OCI-M2 (cell line): ENCODE measurements around the gene GALP.
"Not testable (repeated sequence)": the region's sequence is repeated elsewhere in the genome, so short reads cannot be mapped to it uniquely, and the experiment has no call there.

Experiments
- DNase-seq: peaks from one replicate; lab custom pipeline; 2025; ENCODE audit not compliant: unreplicated experiment; lab: John Stamatoyannopoulos, UW

The GALP gene

DNA sequence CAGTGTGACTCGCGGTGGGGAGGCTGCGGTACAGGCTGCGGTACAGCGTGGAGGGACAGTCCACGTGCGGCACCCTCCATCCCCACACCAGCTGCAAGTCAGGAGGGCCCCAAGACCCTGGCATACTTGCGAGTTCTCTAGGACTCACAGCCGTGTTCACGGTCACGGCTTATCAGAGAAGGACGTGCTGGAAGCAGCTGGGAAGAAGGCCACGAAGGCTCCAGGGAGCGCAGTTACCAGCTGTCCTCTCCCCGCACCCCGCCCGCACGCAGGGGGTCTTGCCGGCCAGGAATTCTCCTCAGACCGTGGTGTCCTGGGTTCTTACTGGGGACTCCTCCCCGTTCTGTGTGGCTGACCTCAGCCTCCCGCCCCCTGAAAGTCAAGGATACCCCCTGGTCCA, 28.5 kb upstream of the GALP start:
- no peak for DNase-seq

DNA sequence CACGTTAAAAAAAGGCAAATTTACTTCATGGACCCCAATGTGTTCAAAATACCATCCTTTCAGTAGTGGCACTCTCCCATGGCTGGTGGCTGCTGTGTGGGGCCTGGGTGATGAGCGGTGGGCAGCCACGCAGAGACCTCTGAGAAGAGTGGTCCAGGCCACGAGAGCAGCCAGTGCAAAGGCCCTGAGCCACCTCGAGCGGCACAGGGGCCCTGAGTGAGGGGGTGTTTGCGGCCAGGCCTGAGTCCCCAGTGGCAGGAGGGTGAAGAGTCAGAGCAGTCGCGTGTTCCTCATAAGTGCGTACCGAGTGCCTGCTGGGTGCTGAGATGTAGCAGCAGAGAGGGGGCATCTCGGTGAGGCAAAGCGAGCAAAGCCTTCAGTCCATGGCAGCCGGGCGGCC, 27.7 kb upstream of the GALP start:
- no peak for DNase-seq

DNA sequence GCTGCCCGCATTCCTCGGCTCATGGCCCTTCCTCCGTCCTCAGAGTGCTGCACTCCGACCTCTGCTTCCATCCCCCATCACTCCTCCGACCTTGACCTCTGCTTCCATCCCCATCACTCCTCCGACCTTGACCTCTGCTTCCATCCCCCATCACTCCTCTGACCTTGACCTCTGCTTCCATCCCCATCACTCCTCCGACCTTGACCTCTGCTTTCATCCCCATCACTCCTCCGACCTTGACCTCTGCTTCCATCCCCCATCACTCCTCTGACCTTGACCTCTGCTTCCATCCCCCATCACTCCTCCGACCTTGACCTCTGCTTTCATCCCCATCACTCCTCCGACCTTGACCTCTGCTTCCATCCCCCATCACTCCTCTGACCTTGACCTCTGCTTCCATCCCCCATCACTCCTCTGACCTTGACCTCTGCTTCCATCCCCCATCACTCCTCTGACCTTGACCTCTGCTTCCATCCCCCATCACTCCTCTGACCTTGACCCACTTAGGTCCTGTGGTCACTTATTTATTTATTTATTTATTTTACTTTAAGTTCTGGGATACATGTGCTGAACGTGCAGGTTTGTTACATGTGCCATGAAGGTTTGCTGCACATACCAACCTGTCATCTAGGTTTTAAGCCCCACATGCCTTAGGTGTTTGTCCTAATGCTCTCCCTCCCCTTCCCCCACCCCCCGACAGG, 26.7 kb upstream of the GALP start:
- not testable (repeated sequence) for DNase-seq

DNA sequence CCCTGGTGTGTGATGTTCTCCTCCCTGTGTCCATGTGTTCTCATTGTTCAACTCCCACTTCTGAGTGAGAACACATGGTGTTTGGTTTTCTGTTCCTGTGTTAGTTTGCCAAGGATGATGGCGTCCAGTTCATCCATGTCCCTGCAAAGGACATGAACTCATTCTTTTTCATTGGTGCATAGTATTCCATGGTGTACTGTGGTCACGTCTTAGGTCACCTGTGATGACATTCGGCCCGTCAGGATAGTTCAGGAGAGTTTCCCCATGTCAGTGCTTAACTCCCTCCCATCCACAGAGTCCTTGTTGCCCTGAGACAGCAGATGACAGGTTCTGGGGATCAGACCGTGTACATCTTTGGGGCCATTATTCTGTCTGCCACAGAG, 26.2 kb upstream of the GALP start:
- no peak for DNase-seq

DNA sequence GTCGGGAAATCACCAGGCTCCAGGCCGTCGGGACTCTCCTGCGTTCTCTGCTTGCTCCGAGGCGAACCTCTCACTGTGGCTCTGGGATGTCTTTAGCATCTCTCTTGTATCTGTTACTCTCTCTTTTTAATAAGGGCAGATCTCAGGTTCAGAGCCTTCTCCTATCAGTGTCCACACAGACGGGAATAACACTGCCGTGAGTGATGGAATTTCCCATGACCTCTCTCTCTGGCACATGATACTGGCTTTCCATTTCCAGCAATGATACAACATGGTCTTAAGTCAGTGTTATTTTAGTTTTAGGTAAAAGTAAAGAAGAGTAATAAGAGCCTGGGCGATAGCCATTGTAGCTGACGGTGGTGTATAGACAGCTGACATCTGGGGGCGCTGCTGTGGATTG, 25.4 kb upstream of the GALP start:
- no peak for DNase-seq

DNA sequence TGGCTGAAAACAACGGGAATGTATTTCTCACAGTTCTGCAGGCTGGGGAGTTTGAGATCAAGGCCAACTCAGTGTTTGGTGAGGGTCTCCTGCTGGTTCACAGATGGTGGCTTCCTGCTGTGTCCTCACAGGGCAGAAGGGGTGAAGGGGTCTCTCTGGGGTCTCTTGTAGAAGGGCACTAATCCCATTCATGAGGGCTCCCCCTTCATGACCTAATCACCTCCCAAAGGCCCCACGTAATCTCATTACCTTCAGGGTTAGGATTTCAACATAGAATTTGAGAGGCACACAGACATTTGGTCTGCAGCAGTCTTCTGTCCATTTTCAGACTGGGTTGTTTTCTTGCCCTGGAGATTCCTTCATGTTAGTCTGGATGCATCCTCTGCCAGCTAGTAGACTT, 23.2 kb upstream of the GALP start:
- no peak for DNase-seq

DNA sequence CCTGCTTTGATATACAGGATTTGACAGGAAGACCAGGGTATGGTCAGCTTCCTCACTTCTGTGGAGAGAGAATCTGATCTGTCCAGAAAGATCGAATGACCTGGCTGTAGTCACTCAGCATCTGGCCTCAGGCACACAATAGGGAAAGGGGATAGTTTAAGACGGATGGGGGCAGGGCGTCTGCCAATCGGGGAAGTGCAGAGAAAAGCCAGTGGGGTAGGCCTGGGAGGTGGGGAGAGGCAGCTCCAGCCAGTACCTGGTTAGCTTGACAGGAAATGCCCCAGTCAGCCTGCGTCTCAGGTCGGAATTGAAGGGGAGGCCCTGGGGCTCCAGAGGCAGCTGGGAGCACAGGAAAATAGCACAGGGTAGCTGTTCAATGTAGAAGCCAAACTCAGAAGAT, 22.3 kb upstream of the GALP start:
- DNase-seq, result no peak

DNA sequence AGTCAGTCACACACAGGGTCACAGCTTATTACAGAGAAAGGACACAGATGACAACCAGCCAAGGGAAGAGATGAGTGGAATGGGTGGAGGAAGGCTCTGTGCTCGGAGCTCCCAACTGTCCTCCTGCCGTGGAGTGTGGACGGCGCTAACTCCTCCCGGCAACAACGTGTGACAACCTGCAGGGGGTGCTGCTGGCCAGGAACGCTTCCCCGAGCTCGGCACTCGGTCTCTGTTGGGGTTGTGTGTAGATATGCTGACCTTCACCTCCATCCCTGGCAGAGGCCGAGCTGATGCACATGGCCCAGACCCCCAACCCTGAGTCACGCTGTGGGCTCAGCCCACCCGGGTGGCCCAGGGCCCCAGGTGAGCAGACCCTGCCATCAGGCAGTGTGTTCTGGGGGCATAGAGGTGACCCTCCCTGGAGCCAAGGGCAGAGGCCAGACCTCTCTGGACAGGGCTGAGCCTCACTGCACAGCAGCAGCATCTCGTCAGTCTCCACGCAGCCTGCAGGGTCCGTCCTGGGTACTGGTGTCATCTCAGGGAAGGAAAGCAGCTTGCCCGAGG, 20.6 kb upstream of the GALP start:
- no peak for DNase-seq

DNA sequence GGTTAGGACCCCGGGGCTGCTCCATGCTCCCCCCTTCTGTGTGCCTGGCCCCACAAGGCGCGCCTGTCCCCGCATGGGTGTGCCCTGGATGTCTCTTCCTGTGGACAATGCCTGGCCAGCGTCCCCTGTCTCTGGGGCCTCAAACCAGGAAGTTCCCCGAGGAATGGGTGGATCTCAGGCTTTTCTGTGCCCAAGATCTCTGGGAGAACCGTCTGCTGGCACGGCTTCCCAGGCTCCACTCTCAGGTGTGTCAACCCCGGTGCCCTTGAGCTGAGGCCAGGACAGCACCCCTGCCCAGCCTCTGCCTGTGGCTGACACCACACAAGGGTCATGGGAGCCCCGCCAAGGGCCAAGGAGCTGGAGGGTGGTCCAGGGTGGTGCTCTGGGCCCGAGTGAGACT, 19.0 kb upstream of the GALP start:
- DNase-seq, result no peak

DNA sequence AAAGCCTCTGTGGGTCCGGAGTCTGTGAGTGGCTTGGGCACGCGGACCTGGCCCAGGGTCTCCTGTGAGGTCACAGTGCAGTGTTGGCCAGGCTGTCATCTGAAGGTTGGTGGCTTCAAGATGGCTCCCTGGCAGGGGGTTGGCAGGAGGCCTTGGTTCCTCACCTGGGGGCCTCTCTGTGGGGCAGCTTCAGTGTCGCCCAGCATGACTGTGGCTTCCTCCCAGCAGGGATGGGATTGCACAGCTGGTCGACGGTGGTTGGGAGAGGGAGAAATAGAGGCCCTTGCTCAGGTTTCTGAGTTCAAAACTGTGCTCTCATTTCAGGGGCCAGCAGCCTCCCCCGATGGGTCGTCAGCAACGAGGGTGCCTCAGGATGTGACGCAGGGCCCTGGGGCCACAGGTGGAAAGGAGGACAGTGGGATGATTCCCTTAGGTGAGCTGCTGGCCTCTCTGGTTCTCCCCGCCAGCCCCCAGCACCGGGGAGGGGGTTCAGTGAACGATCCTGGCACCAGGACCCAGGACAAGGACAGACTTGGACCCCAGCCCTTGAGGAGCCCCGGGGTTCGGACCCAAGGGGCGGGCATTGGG, 17.5 kb upstream of the GALP start:
- DNase-seq, result no peak

DNA sequence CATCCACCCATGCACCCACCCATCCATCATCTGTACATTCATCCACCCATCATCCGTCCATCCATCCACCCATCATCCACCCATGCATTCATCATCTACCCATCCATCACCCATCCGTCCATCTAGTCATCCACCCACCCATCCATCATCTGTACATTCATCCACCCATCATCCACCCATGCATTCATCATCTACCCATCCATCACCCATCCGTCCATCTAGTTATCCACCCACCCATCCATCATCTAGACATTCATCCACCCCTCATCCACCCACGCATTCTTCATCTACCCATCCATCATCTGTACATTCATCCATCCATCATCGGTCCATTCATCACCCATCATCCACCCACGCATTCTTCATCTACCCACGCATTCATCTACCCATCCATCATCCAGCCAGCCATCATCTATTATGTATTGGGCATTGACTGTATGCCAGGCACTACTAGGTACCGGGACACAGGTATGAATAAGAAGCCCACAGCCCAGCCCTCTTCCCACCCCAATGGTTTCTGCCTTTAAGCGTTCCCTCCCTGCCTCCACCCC, 16.7 kb upstream of the GALP start:
- no peak for DNase-seq

DNA sequence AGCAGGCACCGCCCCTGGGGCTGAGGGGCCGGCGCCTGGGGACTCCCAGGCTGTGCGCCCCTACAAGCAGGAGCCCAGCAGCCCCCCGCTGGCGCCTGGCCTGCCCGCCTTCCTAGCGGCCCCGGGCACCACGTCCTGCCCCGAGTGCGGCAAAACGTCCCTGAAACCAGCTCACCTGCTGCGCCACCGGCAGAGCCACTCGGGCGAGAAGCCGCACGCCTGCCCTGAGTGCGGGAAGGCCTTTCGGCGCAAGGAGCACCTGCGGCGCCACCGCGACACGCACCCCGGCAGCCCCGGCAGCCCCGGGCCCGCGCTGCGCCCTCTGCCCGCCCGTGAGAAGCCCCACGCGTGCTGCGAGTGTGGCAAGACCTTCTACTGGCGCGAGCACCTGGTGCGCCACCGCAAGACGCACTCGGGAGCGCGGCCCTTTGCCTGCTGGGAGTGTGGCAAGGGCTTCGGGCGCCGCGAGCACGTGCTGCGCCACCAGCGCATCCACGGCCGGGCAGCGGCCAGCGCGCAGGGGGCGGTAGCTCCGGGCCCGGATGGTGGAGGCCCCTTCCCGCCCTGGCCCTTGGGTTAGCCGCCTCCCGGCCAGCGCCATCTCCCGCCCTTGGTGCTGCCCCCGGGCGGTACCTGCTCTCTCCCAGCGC, 16.1 kb upstream of the GALP start:
- no peak for DNase-seq

DNA sequence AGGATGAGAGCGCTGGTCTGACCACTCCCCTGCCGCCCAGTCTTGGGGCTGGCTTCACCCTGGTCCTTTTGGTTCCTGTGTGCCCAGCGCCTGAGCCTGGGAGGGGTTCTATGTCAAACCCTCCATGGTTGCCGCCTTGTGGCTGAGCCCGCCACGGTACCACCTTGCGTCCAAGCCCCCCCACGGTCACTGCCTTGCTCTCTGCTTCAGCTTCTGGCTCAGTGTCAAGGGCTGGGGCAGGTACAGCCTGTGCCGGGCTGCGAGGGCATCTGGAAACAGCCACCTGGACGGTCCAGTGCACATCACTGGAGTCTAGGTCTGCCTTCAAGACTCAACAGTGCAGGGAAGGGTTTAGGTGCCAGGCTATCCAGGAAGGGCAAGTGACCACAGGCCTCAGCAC, 14.3 kb upstream of the GALP start:
- no peak for DNase-seq

DNA sequence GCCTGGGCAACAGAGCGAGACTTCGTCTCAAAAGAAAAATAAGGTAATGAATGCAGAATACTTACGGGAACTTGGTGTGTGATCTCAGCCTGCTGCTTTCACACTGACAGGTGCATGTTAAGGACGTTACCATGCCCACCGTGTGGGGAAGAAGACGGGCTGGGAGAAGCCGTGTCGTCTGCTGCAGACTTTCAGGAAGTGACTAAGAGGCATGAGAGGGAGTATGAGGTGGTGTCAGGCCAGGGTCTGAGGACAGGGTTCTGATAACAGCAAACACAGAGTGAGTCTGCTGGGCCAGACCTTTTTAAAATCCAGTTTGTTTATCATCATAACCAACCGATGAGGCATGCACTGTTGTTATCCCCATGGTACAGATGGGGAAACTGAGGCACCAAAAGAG, 13.6 kb upstream of the GALP start:
- DNase-seq, result no peak

DNA sequence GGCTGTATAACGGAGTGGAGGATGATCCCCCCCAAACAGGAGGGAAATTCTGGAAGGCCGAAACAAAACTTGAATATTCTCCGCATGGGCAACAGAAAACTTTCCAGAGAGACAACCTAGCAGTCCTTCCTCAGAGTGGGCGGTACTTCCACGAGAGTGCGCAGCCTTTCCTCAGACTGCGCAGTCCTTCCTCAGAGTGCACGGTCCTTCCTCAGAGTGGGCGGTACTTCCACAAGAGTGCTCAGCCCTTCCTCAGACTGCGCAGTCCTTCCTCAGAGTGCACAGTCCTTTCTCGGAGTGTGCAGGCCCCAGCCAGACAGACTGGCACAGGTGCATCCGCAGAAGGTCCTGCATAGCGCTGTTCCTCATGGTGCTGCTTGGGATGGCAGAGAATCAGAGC, 12.7 kb upstream of the GALP start:
- no peak for DNase-seq

DNA sequence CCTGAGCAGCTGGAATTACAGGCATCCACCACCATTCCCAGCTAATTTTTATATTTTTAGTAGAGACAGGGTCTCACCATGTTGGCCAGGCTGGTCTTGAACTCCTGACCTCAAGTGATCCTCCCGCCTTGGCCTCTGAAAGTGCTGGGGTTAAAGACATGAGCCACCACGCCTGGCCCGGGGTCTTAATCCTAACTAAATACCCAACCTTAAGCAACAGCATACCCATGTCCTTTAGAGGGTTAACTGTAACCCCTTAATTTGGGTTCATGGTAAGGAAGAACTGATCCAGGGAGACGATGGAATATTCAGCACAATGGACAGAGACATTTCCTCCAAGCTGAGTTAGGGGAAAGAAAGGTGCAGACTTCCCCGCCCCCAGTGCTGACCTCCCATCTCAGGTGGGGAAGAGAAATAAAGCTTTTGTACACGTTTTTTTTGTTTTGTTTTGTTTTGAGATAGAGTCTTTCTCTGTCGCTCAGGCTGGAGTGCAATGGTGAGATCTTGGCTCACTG, 8.7 kb upstream of the GALP start:
- DNase-seq, result no peak

DNA sequence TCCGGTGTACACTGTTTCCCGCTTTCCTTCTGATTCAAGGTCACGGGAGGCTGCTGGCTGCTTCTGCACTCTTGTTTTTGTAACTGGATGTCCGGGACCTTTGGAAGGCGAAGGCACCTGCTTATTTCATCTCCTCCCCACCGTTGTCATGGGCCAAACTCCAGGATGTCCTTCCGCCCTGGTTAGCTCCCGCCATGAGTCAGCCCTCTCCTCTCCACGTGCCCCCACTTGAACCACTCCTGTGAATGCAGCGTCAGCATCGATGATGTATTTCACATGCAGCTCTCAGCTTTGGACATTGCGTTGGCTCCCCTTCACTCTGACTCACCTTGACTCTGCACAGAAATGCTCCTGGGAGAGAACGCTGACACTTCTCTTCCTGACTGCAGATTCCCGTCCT, 5.5 kb upstream of the GALP start:
- no peak for DNase-seq

DNA sequence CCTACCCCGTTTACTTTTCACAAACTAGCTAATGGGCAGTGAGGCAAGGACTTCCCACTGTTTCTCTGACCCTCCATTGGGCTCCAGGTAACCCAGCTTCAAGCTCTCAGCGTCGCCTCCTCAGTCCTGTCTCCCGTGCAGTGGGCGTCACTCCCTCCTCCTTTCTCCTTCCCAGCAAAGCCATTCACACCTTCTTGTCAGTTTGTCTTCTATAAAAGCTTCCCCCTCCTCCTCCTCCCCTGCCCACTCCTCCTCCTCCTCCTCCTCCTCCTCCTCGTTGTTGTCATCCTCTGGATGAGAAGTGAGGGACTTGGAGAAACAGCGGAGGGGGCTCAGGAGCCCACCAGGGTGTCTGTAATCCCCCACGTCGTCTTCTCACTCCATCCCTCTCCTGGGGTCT, 1.7 kb upstream of the GALP start:
- no peak for DNase-seq

DNA sequence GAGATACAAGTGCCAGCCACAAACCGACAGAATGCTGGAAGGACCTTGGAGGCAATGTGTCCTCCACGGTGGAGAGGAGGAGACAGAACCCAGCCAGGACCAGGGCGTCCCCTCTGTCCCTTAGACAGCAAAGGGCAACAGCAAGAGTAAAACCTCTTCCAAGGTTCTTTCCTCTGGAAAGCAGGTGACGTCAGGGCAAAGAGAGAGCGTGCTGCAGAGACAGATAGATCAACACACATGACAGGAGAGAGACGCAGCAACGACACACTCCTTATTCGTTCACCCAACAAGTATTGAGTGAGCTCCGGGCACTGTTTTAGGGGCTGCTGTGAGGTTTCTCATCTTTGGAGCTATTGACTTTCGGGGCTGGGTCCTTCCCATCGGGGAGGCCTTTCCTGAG, 1.3 kb upstream of the GALP start:
- no peak for DNase-seq

DNA sequence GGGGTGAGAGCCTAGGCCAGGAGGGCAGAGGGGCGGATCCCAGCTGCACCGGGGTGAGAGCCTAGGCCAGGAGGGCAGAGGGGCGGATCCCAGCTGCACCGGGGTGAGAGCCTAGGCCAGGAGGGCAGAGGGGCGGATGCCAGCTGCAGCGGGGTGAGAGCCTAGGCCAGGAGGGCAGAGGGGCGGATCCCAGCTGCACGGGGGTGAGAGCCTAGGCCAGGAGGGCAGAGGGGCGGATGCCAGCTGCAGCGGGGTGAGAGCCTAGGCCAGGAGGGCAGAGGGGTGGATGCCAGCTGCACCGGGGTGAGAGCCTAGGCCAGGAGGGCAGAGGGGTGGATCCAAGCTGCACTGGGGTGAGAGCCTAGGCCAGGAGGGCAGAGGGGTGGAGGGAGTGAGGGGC, 502 bp downstream of the GALP start:
- DNase-seq, result not testable (repeated sequence)

DNA sequence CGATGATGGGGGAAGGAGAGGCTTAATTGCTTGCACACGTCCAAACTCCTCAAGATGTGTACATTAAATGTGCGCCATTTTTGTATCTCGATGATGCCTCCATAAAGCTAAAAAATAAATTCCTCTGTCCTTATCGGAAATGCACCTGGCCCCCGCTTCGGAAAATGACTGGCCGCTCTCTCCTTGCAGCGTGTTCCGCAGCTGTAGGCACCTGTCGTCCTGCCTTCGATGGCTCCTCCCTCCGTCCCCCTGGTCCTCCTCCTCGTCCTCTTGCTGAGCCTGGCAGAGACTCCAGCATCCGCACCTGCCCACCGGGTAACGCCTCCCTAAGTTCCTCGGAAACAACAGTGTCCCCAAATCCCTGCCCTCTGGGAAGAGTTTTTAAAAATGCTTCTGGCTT, 1.1 kb downstream of the GALP start:
- no peak for DNase-seq
